GM08714 (cell line): ENCODE measurements around the gene TMEM132C.
"Not testable (repeated sequence)": the region's sequence is repeated elsewhere in the genome, so short reads cannot be mapped to it uniquely, and the experiment has no call there.

Experiments used
- H3K4me3 ChIP-seq: fragments of 200-500 bp; sonication (Bioruptor generic); 2 replicates; pipeline ENCODE4 v1.5.1; 2014; ENCODE audit warnings: mild to moderate bottlenecking, low read length, inconsistent platforms
- ZNF274 ChIP-seq: IDR thresholded peaks from 2 replicates; pipeline ENCODE4 v1.6.1; 2012; ENCODE audit warnings: mild to moderate bottlenecking, low read depth, low read length

The TMEM132C gene

DNA sequence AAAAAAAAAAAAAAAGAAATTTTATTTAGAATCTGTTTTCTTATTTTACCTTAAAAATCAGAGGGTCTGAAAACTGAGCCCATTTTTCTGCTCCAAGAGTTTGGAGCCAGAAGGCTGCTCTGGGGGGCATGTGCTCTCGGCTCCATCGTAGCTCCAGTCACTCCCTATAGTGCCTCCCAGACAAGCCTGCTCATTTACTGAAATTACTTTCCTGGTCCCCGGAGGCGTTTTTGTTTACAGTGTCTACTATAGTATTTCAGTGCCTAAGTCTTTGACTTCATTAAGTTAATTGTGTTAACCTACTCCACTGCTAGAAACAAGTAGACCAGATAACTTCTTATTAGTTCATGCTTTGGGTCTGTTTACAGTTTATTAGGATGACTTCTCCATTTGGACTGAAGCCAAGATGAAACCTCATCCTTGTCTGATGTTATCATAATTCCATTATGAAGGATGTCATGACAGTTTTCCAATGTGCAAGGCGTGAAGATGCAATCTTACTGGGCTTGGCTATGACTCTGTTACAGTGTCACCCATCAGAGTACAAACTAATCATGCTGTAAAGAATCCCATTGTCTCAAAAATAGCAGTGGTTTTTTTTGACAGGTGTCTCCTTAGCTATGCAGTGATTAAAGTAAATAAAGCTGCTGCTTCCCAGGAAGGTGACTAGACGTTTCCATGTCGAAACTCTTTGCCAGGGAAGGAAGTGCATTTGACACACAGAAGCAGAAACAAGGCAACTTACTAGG is 182.3 kb downstream of the TMEM132C start:
- H3K4me3 ChIP-seq, result no peak overlapping the region
- no peak for TF ChIP-seq ZNF274

DNA sequence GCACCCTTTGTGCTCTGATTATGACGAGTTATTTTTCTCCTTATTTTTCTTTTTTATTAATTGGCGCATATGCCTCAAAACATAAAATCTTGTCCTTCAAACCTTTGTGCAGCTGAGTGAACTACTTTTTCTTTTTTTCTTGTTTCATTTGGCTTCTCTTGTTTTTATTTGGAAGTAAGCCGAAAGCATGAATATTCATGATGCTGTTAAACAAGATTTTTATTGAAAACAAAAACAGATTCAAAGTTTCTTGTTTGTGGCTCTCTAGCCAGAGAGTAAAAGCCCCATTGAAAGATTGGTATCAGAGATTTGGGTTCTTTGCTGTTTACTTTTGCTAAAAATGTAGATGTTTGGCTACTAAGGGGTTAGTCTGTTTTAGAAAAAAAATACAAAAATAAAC is 183.8 kb downstream of the TMEM132C start:
- no peak for TF ChIP-seq ZNF274
- no peak overlapping the region for H3K4me3 ChIP-seq

DNA sequence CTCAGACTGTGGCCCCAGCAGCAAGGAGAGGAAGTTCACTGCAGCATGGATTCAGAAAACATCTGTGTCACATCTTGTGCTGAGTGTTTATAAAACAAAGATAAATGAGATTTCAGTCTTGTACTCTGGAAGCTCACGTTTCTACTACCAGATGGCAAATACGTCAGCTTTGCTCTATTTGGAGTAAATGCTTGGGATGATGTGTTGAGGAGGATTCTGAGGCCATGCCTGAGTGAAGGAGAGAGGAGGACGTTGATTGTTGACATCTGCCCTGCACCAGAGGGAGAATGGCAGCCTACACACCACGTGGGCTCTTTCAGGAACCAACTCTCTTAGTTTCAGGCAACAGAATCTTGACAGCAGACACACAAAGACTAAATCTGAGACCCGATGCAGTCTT is 188.9 kb downstream of the TMEM132C start:
- TF ChIP-seq ZNF274, result no peak
- H3K4me3 ChIP-seq, result no peak overlapping the region

DNA sequence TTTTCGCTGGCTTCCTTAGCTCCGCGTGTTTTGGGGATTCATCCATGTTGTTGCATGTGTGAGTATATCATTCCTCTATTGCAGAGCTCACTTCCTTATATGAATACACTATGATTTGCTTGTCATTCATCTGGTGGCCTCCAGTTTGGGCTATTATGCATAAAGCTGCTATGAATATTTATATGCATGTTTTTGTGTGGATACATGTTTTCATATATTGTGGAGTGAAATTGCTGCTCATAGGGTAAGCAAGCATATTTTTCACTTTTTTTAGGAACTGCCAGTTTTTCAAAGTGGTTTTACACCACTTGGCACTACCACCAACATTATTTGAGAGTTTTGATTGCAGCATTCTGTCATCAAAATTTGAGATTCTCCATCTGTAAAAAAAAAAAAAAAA is 190.0 kb downstream of the TMEM132C start:
- no peak for TF ChIP-seq ZNF274
- H3K4me3 ChIP-seq, result no peak overlapping the region

DNA sequence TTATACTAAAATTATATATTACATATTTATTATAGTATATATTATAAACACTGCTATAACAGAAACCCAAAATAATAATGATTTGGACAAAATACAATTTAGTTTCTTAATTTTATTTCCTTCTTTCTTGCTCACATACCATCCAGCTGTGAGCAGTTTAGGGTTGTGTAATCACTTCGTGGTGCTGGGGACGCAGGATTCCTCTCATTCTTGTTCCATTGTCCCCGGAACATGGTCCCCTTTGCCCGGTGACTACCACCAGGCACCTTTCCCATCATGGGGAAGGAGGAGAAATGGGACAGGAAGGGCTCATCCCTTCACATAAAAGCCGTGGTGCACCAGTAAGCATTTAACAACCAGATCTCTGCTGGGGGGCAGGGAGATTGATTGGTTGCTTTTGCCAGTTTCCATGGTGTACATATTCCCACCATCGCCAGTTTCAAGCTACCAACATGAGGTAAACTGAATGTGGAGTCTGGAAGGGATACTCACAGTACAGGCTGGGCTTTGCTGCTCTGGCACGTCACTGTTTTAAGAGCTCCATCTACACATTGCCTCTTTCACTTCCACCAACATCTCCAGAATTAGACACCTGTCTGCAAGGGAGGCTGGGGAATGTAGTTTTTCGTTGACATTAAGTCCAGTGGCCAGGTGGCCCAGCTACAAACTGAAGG is 191.5 kb downstream of the TMEM132C start:
- H3K4me3 ChIP-seq, result no peak overlapping the region
- TF ChIP-seq ZNF274, result no peak

DNA sequence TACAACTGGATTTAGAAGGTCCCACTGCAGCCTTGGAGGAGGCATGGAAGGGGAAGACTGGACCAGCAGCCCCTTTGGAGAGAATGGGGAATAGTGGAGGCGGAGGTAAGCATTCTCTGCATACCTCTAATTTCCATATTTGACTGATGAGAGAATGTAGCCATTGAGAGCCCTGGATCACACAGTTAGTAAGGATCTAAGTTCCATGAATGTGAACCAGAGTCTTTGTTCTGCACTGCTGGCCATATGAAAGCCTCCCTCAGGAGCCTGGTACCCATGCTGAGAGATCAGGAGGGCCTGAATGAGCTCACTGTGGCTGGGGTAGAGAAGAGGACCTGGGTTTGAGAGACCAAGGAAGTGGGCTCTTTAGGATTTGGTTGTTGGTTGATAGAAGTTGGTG is 192.1 kb downstream of the TMEM132C start:
- no peak overlapping the region for H3K4me3 ChIP-seq
- TF ChIP-seq ZNF274, result no peak

DNA sequence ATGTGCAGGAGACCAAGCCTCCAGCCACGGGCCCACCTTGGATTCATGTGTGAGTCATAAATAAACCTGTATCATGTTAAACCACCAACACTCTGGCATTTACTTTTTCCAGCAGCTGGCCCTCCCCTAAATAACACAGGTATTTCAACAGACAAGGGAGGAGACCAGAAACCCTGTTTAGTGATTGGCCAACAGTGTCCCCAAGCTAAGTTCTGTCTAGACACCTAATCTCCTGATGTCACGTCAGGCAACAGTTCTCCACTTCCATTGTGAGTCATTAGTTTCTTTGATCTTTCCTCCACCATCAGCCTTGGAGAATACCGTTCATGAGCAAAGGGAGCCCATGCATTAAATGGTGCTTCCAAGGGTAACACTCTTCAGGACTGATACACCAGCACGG is 196.9 kb downstream of the TMEM132C start:
- H3K4me3 ChIP-seq, result no peak overlapping the region
- TF ChIP-seq ZNF274, result no peak

DNA sequence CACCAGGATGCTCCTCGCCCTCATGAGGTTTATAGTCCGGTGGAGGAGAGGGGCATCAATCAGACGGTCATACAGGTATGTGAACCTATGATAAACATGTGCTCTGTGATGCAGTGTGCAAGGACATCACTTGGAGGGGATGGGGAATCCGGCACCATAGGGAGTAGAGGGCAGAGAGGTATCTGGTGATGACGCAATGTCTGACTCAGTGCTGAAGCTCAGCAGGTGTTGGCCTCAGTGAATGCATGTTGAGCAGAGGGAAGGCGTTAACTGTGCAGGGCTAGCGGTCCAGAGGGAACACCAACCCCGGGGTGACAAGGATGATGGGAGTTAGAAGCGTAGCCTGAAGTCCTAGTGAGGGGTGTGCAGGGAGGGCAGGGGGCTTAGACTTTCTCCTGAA is 200.9 kb downstream of the TMEM132C start:
- H3K4me3 ChIP-seq, result no peak overlapping the region
- no peak for TF ChIP-seq ZNF274

DNA sequence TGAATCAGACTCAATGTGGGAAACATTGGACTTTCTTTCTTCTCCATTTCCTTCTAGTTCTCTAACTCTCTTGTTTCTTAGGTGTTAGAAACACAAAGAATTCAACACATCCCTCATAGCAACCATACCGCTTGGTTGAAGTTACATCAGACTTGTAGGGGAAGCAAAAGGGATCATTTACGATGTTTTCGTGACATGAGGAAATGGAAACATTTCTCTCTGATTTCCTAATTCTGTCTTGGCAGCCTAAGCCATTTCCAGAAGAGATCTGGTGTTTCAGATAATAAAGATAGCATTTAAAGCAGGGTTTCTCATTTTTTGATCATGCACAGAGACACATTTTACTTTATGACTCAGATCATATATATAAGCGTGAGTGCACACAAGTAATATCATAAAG is 202.0 kb downstream of the TMEM132C start:
- H3K4me3 ChIP-seq, result no peak overlapping the region
- TF ChIP-seq ZNF274, result no peak

DNA sequence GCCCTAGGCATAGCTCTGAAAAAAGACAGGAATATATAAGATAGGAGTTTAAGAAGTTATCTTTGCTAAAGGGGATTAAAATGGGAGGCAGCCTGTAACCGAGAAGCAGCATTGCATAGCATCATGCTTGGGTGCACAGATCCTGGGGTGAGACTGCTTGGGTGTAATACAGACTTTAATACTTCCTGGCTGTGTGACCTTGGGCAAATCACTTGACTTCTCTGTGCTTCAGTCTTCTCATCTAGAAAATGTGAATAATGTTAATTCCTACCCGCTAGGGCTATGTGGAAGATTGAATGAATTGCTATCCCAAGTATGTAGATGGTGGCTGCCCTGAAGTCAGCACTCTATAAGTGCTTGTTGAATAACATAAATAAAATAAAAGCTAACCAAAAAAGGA is 204.5 kb downstream of the TMEM132C start:
- H3K4me3 ChIP-seq, result no peak overlapping the region
- TF ChIP-seq ZNF274, result no peak

DNA sequence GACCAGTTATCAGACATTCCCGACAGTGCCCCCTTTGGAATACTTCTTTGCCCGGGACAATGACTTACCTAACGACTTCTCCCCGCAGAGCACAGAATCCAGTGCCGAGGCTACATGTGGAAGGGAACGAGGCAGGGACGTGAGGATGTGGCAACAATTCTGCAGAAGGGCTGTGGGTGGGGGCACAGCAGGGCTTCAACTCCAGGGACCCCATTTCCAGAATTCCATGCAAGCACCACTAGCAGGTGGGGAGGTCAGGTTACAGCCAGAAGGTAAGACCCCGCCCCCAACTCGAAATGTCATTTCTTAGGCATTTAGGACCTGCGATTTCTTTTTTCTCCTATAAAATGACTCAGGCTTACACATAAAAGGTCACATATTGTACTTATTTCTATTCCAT is 207.9 kb downstream of the TMEM132C start:
- H3K4me3 ChIP-seq, result no peak overlapping the region
- TF ChIP-seq ZNF274, result no peak

DNA sequence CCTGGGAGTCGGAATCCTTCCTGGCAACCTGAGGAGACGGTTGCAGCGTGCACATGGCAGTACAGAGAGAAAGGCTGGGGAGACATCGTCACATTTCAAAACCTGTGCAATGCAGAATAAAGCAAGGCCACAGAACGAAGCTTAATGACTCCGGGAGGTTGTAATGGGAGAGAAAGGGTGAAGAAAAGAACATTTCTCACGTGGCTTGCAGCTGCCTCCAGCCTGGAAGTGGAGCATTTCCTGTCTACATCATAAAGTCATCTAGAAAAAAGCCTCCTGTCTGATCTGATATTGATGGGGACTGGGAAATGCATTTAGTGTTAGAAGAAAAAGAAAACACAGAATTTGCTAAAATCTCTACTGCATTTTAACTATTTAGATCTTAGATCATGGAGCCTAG is 209.3 kb downstream of the TMEM132C start:
- TF ChIP-seq ZNF274, result no peak
- H3K4me3 ChIP-seq, result no peak overlapping the region

DNA sequence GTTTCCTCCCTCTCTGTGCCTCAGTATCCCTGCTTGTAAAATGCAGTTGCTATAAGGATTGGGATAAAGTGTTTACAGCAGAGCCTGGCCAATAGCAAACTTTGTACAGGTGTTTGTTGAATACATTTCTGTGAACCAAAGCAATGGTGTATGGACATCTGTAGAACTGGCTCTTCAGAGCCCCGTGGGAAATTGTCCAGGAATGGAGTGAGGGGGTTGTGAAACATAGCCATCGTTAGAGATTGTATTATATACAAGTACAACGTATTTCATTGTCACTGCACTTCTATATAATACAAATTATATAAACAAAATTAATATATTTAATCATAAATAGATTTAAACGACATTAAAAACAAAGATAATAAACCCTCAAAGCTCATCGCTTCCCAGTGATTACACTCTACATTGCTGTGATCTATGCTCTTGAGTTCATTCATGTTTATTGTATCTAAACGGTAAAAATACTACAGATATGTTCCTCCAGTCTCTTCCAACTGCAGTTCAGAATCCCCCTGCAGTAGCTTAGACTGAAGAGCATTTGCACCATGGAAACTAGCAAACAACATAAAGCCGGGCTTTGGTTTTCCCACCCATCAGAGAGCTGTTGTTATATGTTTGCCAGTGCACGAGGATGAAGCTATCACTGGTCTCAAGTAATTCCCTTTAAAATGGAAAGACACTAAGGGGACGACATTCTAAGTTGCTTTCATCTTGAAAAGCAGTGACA is 216.7 kb downstream of the TMEM132C start:
- H3K4me3 ChIP-seq, result no peak overlapping the region
- no peak for TF ChIP-seq ZNF274

DNA sequence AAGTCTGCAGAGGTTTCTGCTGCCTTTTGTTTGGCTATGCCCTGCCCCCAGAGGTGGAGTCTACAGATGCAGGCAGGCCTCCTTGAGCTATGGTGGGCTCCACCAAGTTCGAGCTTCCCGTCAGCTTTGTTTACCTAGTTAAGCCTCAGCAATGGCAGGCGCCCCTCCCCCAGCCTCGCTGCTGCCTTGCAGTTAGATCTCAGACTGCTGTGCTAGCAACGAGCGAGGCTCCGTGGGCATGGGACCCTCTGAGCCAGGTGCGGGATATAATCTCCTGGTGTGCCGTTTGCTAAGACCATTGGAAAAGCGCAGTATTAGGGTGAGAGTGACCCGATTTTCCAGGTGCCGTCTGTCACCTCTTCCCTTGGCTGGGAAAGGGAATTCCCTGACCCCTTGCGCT is 230.4 kb downstream of the TMEM132C start:
- H3K4me3 ChIP-seq, result not testable (repeated sequence)

DNA sequence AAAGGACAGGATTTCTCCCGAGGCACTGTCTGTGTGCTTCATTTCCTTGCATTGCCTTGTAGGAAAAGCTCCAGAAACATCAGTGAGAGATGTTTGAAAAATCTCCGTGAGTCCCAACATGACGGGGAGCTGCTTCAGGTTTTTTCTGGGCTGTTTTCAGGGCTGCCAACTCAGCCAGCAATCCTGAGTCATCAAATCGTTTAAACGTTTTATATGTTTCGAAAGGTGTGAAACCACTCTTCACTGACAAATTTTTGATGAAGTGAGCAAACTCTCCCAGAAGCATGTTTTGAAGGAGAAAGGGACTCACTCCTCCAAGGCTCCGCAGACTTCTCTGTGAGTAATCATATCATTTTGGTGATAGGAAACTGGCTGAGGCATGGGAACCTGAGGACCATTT is 240.5 kb downstream of the TMEM132C start:
- no peak overlapping the region for H3K4me3 ChIP-seq
- no peak for TF ChIP-seq ZNF274
